HG02938 (cell line): Measurements from ENCODE around the gene PHKB.
"Not testable (repeated sequence)": the region's sequence is repeated elsewhere in the genome, so short reads cannot be mapped to it uniquely, and the experiment has no call there.

ENCODE experiments used
- ATAC-seq: cut with Tn5 transposase; IDR thresholded peaks from one replicate; pipeline ENCODE4 v1.9.1; 2021; ENCODE audit warnings: mild to moderate bottlenecking, moderate library complexity; ENCODE audit not compliant: unreplicated experiment

The PHKB gene

GRCh38 chr16:47468070-47468689 is 7.0 kb downstream of the PHKB start:
- ATAC-seq = not testable (repeated sequence)

DNA sequence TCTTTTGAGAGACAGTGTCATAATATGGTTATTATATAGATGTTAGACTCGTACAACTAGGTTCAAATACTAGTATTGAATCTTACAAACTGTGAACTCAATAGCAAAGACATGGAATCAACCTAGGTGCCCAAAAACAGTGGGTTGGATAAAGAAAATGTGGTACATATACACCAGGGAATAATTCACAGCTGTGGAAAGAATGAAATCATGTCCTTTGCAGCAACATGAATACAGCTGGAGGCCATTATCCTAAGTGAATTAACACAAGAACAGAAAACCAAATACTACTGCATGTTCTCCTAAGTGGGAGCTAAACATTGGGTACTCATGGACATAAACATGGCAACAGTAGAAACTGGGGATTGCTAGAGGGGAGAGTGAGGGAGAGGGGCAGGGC is 8.1 kb downstream of the PHKB start:
- ATAC-seq = no peak

DNA sequence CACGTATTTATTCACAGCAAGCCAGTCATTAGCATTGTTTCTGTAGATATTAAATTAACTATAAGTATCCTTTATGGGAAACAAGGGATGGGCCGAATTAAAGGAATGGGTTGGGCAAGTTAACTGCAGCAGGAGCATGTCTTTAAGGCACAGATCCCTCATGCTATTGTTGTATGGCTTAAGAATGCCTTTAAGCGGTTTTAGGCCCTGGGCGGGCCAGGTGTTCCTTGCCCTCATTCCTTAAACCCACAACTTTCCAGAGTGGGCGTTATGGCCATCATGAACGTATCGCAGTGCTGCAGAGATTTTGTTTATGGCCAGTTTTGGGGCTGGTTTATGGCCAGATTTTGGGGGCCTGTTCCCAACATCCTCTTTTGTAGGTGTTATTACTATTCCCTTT is 9.1 kb downstream of the PHKB start:
- ATAC-seq = no peak

GRCh38 chr16:47470810-47471209 is 9.7 kb downstream of the PHKB start:
- no peak for ATAC-seq

DNA sequence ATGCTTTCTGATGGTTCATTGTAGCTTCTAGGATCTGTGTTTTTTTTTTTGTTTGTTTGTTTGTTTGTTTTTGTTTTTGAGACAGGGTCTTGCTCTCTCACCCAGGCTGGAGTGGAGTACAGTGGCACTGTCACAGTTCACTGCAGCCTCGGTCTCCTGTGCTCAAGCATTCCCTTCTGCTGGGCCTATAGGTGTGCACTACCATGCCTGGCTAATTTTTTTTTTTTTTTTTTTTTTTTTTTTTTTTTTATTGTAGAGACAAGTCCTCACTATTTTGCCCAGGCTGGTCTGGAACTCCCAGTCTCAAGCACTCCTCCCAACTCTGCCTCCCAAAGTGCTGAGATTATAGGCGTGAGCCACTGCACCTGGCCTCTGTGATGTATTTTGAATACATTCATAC is 11.9 kb downstream of the PHKB start:
- ATAC-seq = not testable (repeated sequence)

DNA sequence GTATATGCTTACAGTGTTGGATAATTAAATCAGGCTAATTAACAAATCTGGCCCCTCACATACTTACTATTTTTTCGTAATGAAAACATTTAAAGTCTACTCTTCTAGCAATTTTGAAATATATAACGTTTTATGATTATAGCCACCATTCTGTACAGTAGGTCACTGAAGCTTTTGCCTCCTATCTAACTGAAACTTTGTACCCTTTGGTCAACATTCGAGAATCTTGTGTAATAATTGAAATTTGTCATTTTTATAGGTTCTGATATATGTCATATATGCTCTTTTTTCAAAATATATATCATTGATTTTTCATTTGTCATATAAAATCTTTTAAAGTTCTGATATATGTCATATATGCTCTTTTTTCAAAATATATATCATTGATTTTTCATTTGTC is 12.7 kb downstream of the PHKB start:
- ATAC-seq = no peak

DNA sequence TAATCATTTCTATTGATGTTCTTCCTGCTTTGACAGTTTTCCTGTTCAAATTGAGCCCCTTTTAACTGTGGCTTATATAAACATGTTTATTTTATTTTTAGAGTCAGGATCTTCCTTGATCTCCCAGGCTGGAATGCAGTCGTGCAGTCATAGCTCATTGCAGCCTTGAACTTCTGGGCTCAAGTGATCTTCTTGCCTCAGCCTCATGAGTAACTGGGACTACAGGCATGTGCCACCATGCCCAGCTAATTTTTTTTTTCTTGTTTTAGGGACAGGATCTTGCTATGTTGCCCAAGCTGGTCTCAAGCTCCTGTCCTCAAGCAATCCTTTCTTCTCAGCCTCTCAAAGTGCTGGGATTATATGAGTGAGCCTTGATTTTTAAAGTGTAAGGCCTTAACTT is 14.7 kb downstream of the PHKB start:
- no peak for ATAC-seq

DNA sequence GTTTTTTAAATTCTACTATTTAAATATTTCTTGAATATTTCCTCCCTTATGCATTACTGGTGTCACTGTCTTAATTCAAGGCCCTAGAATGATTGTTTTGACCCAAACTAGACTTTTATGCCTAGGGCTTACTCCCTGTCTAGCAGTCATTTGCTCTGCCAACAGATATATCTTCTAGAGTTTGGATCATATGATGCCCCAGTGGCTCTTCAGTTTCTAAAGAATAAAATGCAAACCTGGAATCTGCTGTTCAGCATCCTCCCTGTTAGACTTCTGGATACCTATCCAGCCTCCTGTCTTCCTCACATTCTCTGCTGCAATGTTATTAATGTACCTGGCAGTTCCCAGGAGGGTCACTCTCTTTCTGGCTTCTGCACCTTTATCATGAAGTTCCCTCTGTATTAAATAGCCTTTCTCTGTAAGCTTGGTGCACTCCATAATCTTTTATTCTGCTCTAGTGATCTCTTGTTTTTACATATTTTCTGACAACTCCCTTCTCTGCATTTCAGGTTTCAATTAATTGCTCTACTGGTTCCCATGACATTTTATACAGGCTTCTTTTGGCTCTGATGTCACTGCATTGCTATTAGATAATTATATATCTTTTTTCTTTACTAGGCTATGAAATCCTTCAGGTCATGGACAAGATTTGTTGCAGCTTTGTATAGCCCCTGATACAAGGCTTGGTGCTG is 15.7 kb downstream of the PHKB start:
- no peak for ATAC-seq

DNA sequence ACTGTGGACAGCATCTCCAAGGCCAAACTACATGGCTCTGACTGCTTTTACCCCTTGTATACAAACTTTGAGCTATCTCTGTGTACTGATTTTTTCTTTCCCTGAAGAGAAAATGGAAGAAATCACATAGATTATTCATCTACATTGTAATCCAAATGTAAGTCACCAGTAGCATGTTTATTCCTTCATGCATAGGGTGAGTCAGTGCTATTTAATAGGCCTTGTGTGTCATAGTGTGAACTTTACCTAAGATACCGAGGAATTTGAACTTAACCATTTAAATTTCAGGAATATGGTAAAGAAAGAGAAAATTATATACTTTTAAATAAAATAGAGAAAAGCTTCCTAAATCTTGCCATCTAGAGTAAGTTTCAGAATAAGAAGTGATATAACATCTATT is 16.5 kb downstream of the PHKB start:
- no peak for ATAC-seq

GRCh38 chr16:47480410-47480809 is 19.3 kb downstream of the PHKB start:
- no peak for ATAC-seq

DNA sequence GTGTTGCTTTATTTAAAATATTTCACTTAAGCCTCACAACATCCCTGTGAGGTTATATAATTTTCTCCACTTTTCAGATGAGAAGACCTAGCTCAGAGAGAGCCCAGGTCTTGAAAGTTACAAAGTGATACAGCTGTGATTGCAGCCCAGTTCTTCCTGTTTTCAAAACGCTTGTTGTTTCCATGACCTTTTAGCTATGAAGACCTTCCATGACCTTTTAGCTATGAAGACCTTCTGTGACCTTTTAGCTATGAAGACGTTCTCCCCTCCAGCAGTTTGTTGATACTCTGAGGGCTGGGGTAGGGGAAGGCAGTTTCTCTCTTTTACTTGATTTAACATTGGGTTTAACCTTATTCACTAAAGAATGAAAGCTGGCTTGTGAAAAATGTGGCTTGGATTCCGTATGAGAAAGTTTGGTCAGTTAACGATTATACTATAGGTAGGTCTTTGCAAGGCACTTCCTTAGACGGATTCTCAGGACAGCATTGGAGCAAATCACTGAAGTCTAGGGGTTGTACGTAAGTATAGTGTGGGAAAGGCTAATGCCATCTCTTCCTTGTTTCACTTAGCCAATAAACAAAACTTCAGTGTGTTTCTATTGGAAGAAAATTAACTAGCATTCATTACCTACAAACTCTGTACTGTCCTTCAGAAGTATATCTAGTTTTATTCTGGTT is 20.7 kb downstream of the PHKB start:
- no peak for ATAC-seq

DNA sequence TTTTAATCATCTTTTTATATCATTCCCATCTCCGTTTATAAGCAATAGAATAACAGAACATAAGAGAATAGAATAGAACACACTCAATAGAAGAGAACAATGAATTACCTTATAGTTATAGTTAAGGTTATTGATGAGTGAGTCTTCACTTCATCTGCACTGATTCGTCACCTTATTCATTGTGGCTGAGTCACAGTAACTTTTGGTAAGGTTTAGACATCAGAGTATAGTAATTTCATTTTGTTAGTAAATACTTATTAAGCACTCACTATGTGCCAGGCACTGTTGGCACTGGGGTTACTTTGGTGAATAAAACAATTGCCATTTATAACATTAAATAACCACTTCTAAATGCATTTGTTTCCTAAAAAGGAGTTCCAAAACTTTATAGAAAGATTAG is 22.5 kb downstream of the PHKB start:
- no peak for ATAC-seq

GRCh38 chr16:47486856-47487255 is 25.7 kb downstream of the PHKB start:
- no peak for ATAC-seq

DNA sequence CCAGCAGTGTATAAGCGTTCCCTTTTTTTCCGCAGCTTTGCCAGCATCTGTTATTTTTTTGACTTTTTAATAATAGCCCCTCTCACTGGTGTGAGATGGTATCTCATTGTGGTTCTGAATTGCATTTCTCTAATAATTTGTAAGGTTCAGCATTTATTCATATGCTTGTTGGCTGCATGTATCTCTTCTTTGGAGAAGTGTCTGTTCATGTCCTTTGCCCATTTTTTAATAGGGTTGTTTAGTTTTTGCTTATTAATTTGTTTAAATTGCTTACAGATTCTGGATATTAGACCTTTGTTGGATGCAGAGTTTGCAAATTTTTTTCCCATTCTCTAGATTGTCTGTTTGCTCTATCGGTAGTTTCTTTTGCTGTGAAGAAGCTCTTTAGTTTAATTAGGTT is 26.9 kb downstream of the PHKB start:
- no peak for ATAC-seq

DNA sequence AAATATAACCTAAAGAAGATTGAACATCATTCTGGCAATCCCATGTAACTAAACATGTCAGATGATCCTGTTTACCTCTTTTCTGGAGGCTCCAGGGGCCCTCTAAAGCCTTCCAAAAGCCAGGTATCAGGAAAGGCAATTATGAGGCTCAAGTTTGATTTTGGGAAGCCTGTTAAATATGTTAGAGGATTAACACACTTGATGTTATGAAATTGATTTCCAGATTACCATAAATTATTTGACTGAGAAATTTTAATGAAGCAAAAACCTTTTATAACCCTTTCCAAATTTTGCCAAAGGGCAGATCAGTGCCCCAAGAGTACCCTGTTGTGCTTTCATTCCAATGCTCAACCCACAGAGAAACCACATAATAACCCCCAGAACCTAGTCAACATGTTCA is 29.3 kb downstream of the PHKB start:
- no peak for ATAC-seq

DNA sequence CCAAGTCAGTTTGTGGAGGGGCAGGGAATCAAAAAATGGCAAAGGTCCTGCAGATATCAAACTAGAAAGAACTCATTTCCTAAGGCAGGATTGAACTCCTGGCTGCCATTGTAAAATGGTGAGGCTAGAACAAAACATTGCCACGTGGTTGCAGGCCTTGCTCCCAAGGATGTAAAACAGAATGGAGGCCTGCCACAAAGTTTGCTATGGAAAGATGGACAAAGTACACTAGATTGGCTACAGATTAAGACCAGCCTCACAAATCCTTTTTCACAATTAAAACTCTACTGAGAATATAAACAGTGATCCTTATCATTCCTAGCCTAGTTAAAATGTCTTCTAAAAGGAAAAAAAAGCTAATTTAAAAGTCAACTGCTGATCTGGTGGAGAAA is 30.9 kb downstream of the PHKB start:
- no peak for ATAC-seq

- peak; percentile 64 for ATAC-seq
These were observed 31.6 kb downstream of the PHKB start for GRCh38 chr16:47492428-47493377.

- ATAC-seq = peak; percentile 66
These were observed 32.5 kb downstream of the PHKB start for GRCh38 chr16:47493381-47494337.

DNA sequence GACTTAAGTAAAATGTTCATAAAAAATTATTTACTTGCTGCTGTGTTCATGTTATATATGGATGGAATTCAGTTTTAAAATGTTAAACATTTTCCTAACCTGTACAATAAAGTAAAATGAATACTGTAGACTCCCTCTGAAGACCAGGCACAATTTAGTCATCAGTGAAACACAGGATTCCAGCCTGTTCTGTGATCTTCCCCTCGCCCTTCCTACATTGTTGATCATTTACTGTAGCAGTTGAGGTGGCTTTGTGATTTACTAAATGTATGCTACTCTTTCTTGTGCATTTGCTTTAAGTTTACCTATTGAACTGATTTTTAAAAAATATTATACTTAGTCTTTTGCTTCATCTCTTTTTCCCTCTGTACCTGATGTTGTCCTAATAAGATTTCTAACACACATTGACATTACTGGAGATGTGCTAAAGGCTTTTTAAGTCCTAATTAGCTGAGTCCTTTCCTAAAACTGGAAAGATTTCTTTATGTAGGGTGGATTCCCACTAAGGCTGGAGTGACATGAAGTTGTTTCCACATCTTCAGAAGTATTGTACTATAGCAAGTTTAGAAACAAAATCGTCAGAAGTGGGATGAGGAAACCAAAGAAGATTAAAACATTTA is 38.1 kb downstream of the PHKB start:
- no peak for ATAC-seq
